ENCODE results near the gene ANXA8L1. TPM values are rescaled to one million over a fixed set of nuclear protein-coding genes. Genes with fewer than 3 reads are reported as not detected.
"Not testable (repeated sequence)": the region's sequence is repeated elsewhere in the genome, so short reads cannot be mapped to it uniquely, and the experiment has no call there.

Gene ANXA8L1
- total RNA-seq, 4 donors from 2014 or later, result not detected

DNA sequence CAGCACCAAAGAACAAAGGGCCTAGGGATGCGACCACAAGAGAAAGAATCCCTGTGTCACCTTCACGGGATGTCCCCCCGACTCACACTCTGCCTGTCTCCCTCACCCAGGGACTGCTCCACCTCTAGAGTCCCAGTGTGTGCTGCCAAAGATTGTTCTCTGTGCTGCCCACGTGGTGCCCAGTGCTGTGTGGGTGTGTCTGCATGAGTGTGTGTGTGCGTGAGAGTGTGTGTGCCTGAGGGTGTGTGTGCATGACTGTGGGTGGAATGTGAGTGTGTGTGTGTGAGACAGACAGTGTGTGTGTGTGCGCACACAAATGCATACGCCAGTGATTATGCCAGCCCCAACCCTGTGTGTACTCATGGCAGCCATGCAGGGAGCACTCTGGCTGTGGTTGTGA, 10.3 kb downstream of the ANXA8L1 start:
- H3K27ac ChIP-seq; H3K27me3 ChIP-seq; intact Hi-C loops (cut with DNase I); H3K36me3 ChIP-seq; H3K4me1 ChIP-seq; H3K9me3 ChIP-seq; DNase-seq; H3K4me3 ChIP-seq (replicated peaks in 1 of 3): not testable (repeated sequence)
- WGBS, 2 donors, result no CpG with 5 or more reads among the region's 7 CpGs

DNA sequence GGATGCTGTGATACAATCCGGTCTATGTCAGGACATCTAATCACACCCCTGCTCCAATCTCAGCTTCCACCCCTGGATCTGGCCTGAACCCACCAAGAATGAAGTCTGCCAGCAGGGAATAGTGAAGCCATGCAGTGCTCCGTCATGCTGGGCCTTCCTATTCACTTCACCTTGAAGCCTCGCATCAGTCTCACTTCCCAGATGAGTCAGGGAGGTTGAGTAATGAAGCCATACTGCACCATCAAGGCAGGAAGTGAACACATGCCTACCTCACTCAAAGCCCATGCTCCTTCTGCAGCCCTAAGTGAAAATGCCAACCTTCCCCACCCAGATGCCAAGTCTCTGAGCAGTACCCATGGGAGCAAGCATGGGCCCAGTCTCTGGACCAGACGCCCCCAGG, 11.1 kb downstream of the ANXA8L1 start:
- H3K9me3 ChIP-seq; DNase-seq; H3K4me1 ChIP-seq; intact Hi-C loops (cut with DNase I); H3K27me3 ChIP-seq; H3K36me3 ChIP-seq; H3K27ac ChIP-seq; H3K4me3 ChIP-seq (replicated peaks in 1 of 3): not testable (repeated sequence)
- WGBS, 2 donors, result no CpG with 5 or more reads among the region's 4 CpGs

DNA sequence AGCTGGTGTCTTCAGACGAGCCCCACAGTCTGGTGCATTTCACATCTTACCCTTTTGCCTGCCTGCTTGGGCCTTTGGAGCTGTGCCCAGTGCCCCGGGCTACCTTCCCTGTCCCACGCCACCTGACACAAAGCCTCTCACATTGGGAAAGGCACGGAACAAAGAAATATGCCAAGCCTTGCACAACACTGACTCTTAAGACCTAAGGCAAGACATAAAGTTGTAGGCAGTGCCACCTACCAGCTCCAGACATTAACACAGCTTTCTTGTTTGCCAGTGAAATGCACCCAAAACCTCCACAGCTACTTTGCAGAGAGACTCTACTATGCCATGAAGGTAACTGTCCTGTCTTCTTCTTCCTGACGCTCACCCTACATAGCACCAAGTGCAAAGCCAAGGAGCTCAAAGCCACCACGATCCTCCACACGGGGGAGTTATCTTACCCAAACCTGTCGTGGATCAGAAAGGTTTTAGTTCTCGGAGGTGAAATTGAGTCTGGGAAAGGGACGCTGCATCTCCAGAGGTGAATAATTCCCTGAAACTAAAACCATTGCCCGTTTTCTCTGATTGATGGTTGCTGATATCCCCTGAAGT, 11.8 kb downstream of the ANXA8L1 start:
- H3K27me3 ChIP-seq; intact Hi-C loops (cut with DNase I); H3K36me3 ChIP-seq; H3K27ac ChIP-seq; H3K9me3 ChIP-seq; H3K4me3 ChIP-seq (replicated peaks in 1 of 3); DNase-seq; H3K4me1 ChIP-seq: not testable (repeated sequence)
- WGBS, 2 donors, result no CpG with 5 or more reads among the region's 11 CpGs

DNA sequence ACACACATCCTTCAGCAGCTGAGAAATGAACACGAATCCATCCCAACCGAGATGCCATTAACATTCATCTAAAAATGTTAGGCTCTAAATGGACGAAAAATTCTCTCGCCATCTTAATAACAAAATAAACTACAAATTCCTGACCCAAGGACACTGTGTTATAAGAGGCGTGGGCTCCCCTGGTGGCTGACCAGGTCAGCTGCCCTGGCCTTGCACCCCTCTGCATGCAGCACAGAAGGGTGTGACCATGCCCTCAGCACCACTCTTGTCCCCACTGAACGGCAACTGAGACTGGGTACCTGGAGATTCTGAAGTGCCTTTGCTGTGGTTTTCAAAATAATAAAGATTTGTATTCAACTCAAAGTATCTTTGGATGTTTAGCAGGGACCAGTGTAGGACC, 15.8 kb downstream of the ANXA8L1 start:
- DNase-seq; intact Hi-C loops (cut with DNase I): not testable (repeated sequence)
- no CpG with 5 or more reads among the region's 6 CpGs for WGBS, 2 donors

DNA sequence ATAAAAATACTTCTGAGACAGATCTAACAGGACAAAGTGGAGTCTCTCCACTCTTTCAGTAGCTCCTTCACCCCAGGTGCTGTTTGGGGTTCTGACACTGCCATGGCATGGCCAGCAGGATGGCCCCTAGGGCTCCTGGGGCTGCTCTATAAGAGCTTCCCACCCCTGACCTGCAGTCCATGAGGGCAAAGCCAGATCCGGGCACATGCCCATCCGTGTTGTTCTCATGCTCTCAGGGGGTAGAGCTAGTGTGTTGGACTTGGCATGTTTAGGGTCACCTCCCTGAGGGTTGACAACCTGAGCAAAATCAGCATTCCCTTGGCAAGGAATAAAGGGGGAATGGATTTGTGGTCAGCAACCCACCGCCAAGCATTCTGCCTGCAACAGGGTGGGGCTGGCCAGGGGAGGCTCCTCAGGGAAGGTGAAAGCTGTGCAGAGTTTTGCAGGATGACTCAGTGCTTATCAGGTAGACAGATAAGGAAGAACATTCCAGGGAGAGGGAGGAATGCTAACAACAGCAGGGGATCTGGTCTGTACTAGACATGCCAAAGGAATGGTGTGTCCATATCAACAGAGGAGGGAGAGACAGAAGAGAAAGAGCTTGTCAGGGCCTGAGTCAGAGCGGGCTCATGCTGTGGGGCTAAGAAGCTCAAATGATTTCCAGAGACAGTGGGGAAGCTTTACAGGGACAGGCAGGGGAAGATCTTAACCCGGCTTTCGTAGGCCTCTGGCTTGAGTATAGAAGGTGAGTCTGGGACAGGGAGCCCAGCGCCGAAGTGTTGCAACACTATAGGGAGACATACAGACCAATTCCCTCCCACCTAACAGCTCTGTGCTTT, 21.1 kb downstream of the ANXA8L1 start:
- H3K36me3 ChIP-seq; intact Hi-C loops (cut with DNase I); H3K4me3 ChIP-seq (replicated peaks in 1 of 3); H3K9me3 ChIP-seq; DNase-seq; H3K27me3 ChIP-seq; H3K4me1 ChIP-seq: not testable (repeated sequence)
- 87 to 100% methylated on average over 6 to 8 of the region's 8 CpGs for WGBS, 2 donors
- H3K27ac ChIP-seq, result peak overlapping the region in 1 of 3 donors; percentile 46

More for the DNA sequence above, 15.8 kb downstream of the ANXA8L1 start:
- H3K9me3 ChIP-seq; H3K4me3 ChIP-seq (replicated peaks in 1 of 3); H3K27me3 ChIP-seq; H3K4me1 ChIP-seq; H3K27ac ChIP-seq; H3K36me3 ChIP-seq: not testable (repeated sequence)

DNA sequence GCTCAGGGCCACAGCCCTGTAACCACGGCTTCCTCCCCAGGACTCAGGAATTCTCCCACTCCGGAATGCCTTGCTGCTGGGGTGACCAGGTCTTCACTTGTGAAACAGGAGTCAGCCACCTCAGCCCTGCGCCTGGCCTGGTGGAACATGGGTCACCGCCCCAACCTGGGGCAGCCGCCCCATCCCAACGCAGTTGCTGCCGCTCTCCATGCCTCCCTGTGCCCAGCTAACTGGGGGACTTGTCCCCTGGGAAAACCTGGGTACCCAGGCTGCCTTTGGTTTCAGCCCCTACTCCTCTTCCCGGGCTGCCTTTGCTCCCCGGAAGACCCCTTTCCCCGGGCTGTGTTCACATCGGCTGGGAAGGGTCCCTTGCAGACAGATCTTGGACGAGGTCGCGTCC, 22.2 kb downstream of the ANXA8L1 start:
- DNase-seq; H3K4me1 ChIP-seq; H3K9me3 ChIP-seq; intact Hi-C loops (cut with DNase I); H3K4me3 ChIP-seq (replicated peaks in 1 of 3); H3K36me3 ChIP-seq; H3K27me3 ChIP-seq; H3K27ac ChIP-seq: not testable (repeated sequence)
- 7% methylated on average over 7 of the region's 14 CpGs; no CpG with 5 or more reads in 1 of the 2 donors for WGBS, 2 donors

DNA sequence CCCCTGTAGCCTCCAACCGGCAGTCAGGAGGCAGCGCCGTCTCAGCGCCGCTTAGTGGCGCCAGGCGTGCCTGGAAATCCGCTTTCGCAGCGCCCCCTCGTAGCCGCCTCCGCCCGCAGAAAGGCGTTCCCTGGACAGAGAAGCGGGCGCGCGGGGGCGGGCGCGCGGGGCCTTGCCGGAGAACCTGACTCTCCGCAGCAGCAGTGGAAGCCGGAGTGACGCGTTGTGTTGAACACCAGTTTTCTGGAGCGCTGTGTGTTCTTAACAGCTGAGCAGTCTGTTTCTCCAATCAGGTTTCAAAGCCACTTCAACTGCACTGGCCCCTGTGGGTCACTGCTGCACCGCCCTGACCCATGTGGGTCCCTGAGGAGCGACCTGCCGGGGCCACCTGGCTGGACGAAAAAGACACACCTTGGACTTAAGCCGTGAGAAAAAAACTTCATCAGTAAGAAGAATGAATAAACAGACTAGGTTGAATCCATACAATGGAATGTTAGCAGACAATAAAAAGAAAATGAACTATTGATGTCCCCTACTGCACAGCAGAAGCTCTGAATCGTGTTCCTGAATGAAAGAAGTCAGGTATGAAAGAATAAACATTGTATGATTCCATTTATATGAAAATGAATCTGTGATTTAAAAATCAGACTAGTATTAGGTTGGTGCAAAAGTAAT, 22.8 kb downstream of the ANXA8L1 start:
- 9 to 10% methylated on average over 6 of the region's 35 CpGs for WGBS, 2 donors
- peak overlapping the region in 2 of 3 donors; percentile 19 to 37 for H3K4me3 ChIP-seq (replicated peaks in 1 of 3)
- peak; percentile 20 to 26 for DNase-seq
- H3K9me3 ChIP-seq; H3K4me1 ChIP-seq; H3K36me3 ChIP-seq; H3K27ac ChIP-seq; H3K27me3 ChIP-seq; intact Hi-C loops (cut with DNase I): not testable (repeated sequence)
- TF ChIP-seq, protein P1, sequence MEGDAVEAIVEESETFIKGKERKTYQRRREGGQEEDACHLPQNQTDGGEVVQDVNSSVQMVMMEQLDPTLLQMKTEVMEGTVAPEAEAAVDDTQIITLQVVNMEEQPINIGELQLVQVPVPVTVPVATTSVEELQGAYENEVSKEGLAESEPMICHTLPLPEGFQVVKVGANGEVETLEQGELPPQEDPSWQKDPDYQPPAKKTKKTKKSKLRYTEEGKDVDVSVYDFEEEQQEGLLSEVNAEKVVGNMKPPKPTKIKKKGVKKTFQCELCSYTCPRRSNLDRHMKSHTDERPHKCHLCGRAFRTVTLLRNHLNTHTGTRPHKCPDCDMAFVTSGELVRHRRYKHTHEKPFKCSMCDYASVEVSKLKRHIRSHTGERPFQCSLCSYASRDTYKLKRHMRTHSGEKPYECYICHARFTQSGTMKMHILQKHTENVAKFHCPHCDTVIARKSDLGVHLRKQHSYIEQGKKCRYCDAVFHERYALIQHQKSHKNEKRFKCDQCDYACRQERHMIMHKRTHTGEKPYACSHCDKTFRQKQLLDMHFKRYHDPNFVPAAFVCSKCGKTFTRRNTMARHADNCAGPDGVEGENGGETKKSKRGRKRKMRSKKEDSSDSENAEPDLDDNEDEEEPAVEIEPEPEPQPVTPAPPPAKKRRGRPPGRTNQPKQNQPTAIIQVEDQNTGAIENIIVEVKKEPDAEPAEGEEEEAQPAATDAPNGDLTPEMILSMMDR (IDR thresholded peaks at IDR 0.05), result peak in 1 of 6 experiments; percentile 24

DNA sequence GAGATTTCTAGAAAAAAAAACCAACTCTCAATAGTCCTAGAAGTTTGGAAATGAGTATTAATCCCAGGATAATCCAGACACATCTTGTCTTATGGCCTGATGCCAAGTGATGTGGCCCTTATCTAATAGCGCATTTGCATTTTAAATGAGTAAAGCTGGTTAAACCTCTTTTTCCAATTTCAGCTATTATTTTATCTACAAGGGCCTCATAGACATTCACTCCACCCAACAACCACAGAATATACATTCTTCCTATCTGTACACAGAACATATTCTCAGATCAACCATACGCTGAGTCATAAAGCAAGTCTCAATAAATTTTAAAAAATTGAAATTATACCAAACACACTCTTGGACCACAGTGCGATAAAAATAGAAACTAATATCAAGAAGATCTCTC, 34.0 kb downstream of the ANXA8L1 start:
- H3K4me1 ChIP-seq; H3K27ac ChIP-seq; H3K27me3 ChIP-seq; H3K4me3 ChIP-seq (replicated peaks in 1 of 3); DNase-seq; H3K9me3 ChIP-seq; intact Hi-C loops (cut with DNase I); H3K36me3 ChIP-seq: not testable (repeated sequence)
- 94 to 97% methylated on average over 3 of the region's 3 CpGs for WGBS, 2 donors

DNA sequence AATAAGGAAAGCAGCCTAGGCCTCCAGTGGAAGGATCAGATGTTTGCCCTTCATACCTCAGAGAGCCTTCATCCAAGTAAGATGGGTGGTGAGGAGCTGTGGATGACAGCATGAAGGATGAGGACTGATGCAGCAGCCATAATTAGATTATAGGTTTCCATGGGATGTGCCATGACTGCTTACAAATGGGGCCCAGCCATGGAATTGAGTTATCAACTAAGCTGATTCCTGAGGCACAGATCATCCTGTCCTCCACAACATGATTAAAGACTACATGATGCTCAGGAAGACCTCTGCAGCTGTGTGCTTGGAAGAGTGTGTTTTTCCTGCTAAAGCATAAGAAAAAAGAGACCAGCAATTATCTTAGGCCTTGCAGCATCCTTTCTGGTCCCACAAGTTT, 35.5 kb downstream of the ANXA8L1 start:
- H3K36me3 ChIP-seq; H3K4me3 ChIP-seq (replicated peaks in 1 of 3); intact Hi-C loops (cut with DNase I); H3K27ac ChIP-seq; H3K9me3 ChIP-seq; DNase-seq; H3K4me1 ChIP-seq; H3K27me3 ChIP-seq: not testable (repeated sequence)

DNA sequence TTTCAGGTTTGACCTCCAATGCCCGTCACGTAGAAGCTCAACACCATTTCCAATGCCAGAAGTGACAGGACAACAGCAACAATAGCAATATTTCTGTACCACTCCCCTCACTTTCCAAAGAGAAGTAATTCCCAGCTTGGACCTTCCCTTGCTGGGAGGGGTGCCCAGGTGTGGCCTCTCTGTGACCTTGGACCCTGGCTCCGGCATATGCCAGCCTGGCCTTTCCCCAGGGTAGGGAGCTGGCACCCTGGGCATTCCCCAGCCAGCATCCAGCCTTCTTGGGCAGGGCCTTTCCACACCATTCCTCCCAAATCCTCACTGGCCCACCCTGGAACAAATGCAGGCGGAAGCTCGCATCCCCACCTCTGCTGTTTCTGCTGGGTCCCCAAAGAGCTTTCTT, 37.1 kb downstream of the ANXA8L1 start:
- intact Hi-C loops (cut with DNase I); H3K36me3 ChIP-seq: not testable (repeated sequence)

DNA sequence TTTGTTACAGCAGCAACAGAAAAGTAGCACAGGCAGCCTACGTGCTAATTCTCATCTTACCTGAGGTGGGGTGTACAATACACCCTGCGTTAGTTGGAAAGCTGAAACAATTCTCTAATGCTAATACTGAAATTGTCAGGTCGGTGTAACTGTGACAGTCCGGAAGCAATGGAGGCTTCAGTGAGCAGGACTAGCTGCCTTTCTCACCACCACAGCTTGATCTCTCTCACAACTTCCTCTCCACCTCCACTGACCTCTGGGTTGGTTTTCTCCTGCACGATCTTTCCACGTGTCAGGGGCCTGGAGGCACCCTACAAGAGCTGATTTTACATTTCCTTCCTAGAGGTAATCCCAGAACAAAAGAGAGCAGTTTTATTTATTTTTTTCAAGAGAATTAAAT, 39.7 kb downstream of the ANXA8L1 start:
- H3K4me1 ChIP-seq; H3K27ac ChIP-seq; H3K27me3 ChIP-seq; H3K36me3 ChIP-seq; H3K9me3 ChIP-seq; H3K4me3 ChIP-seq (replicated peaks in 1 of 3); DNase-seq; intact Hi-C loops (cut with DNase I): not testable (repeated sequence)
- WGBS, 2 donors, result 91 to 95% methylated on average over 4 of the region's 6 CpGs

More for the DNA sequence above, 37.1 kb downstream of the ANXA8L1 start:
- H3K9me3 ChIP-seq; DNase-seq; H3K27me3 ChIP-seq; H3K27ac ChIP-seq; H3K4me3 ChIP-seq (replicated peaks in 1 of 3); H3K4me1 ChIP-seq: not testable (repeated sequence)
- no CpG with 5 or more reads among the region's 5 CpGs for WGBS, 2 donors

DNA sequence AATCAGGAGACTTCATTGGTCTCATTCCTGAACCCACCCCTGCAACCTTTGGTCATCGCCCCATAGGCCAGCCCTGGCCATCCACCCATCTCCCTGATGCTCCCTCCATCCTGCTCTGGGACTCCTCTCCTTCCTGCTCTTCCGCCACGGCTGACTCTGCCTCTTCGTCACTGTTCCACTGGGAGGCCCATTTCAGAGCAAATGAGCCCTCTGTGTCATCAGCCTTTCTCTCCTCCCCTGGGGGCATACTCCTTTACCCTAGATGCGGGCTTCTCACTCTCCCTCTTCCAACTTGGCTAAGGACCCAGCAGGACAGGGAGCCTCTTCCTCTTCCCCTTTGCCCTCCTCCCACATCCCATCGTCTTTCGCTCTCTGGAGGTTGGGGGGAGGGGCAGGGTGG, 42.7 kb downstream of the ANXA8L1 start:
- intact Hi-C loops (cut with DNase I); DNase-seq; H3K27me3 ChIP-seq; H3K27ac ChIP-seq; H3K36me3 ChIP-seq; H3K9me3 ChIP-seq; H3K4me3 ChIP-seq (replicated peaks in 1 of 3); H3K4me1 ChIP-seq: not testable (repeated sequence)
- WGBS, 2 donors, result 75 to 90% methylated on average over 4 to 5 of the region's 7 CpGs

Data from thyroid gland (tissue), 4 donors.